MM.1S (cell line): ENCODE data around the gene FGR.

Experiments
- DNase-seq: peaks from one replicate; pipeline ENCODE4 v3.0.0-alpha.2; 2015
- H2AFZ ChIP-seq: fragments of 300-600 bp; sonication (generic); 2 replicates; pipeline ENCODE4 v1.6.0; 2016; ENCODE audit warnings: antibody characterized with exemption, low read length
- H3F3A ChIP-seq: fragments of 300-600 bp; sonication (generic); 2 replicates; pipeline ENCODE4 v1.6.1; 2016; ENCODE audit warnings: mild to moderate bottlenecking, antibody characterized with exemption, low read length, moderate library complexity, mixed read lengths; ENCODE audit not compliant: insufficient read depth
- H3K27ac ChIP-seq: fragments of 300-600 bp; sonication (generic); 2 replicates; pipeline ENCODE4 v1.5.1; 2016; ENCODE audit warnings: mild to moderate bottlenecking, low read length
- H3K27me3 ChIP-seq: fragments of 300-600 bp; sonication (generic); replicated peaks from 2 replicates; pipeline ENCODE4 v1.6.0; 2016; ENCODE audit warnings: low read length; ENCODE audit not compliant: insufficient read depth
- H3K36me3 ChIP-seq: fragments of 300-600 bp; sonication (generic); replicated peaks from 2 replicates; pipeline ENCODE4 v1.6.1; 2016; ENCODE audit warnings: mild to moderate bottlenecking, low read length, mixed read lengths; ENCODE audit not compliant: insufficient read depth
- H3K4me1 ChIP-seq: fragments of 300-600 bp; sonication (generic); 2 replicates; pipeline ENCODE4 v1.6.1; 2016; ENCODE audit warnings: low read length, mixed read lengths
- H3K4me2 ChIP-seq: fragments of 300-600 bp; sonication (generic); 2 replicates; pipeline ENCODE4 v1.6.0; 2016; ENCODE audit warnings: low read depth, low read length
- H3K4me3 ChIP-seq: fragments of 300-600 bp; sonication (generic); 2 replicates; pipeline ENCODE4 v1.5.1; 2016; ENCODE audit warnings: low read length, mixed read lengths
- H3K79me2 ChIP-seq: fragments of 300-600 bp; sonication (generic); 2 replicates; pipeline ENCODE4 v1.6.1; 2016; ENCODE audit warnings: mixed run types, low read length, mixed read lengths
- H3K9ac ChIP-seq: fragments of 300-600 bp; sonication (generic); 2 replicates; pipeline ENCODE4 v1.6.1; 2016; ENCODE audit warnings: low read length, mixed read lengths
- H3K9me2 ChIP-seq: fragments of 300-600 bp; sonication (generic); replicated peaks from 2 replicates; pipeline ENCODE4 v1.6.1; 2016; ENCODE audit warnings: mild to moderate bottlenecking, low read length, mixed read lengths; ENCODE audit not compliant: insufficient read depth
- H3K9me3 ChIP-seq: fragments of 300-600 bp; sonication (generic); replicated peaks from 2 replicates; pipeline ENCODE4 v1.6.1; 2016; ENCODE audit warnings: mild to moderate bottlenecking, low read length, mixed read lengths; ENCODE audit not compliant: insufficient read depth
- H4K20me1 ChIP-seq: fragments of 300-600 bp; sonication (generic); 2 replicates; pipeline ENCODE4 v1.6.1; 2016; ENCODE audit warnings: mild to moderate bottlenecking, low read length, moderate library complexity, mixed read lengths; ENCODE audit not compliant: insufficient read depth
- EZH2 ChIP-seq: fragments of 300-600 bp; sonication (generic); optimal IDR thresholded peaks from 2 replicates; pipeline ENCODE3; 2017; ENCODE audit warnings: low read depth, mild to moderate bottlenecking, antibody characterized with exemption, low read length, mixed read lengths
- EZH2phosphoT487 ChIP-seq: fragments of 300-600 bp; sonication (generic); IDR thresholded peaks from 2 replicates; pipeline ENCODE4 v1.6.1; 2018; ENCODE audit warnings: antibody characterized with exemption, low read length
- TF ChIP-seq, protein P1 (sequence below): fragments of 300-600 bp; sonication (generic); IDR thresholded peaks from 2 replicates; pipeline ENCODE4 v1.5.1; 2016; ENCODE audit warnings: antibody characterized with exemption, low read length, mixed read lengths

Gene FGR

DNA sequence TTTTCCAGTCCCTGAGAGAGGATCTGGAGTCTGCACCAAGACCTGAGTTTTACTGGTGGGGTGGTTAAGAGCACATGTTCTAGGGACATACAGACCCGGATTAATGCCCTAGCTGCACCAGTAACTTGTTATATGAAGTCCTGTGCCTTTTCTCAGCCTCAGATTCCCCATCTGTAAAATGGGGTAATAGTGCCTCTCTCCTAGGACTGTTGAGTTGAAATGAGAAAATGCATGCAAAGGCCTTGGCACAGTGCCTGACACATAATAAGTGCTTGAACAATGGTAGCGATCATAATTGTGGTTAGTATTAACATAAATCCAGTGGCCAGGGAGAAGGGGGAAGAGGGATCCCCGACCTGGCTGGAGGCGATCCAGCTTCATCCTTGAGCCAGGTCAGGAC is 43.4 kb downstream of the FGR start:
- Histone ChIP-seq H3F3A (no peaks in the 10 kb centered on the region), H3K9ac (no peak overlapping the region), H3K9me2 (no peaks in the 10 kb centered on the region), H3K79me2 (no peaks in the 10 kb centered on the region), H3K9me3 (no peaks in the 10 kb centered on the region), H3K4me3 (no peak overlapping the region), H4K20me1 (no peaks in the 10 kb centered on the region), H3K4me1 (no peaks in the 10 kb centered on the region), H3K27ac (no peak overlapping the region), H3K4me2 (no peak overlapping the region), H2AFZ (no peak overlapping the region), H3K27me3 (no peaks in the 10 kb centered on the region), H3K36me3 (no peaks in the 10 kb centered on the region)
- DNase-seq: no peak
- TF ChIP-seq EZH2phosphoT487 (no peak), EZH2 (no peak)
- TF ChIP-seq, protein P1, sequence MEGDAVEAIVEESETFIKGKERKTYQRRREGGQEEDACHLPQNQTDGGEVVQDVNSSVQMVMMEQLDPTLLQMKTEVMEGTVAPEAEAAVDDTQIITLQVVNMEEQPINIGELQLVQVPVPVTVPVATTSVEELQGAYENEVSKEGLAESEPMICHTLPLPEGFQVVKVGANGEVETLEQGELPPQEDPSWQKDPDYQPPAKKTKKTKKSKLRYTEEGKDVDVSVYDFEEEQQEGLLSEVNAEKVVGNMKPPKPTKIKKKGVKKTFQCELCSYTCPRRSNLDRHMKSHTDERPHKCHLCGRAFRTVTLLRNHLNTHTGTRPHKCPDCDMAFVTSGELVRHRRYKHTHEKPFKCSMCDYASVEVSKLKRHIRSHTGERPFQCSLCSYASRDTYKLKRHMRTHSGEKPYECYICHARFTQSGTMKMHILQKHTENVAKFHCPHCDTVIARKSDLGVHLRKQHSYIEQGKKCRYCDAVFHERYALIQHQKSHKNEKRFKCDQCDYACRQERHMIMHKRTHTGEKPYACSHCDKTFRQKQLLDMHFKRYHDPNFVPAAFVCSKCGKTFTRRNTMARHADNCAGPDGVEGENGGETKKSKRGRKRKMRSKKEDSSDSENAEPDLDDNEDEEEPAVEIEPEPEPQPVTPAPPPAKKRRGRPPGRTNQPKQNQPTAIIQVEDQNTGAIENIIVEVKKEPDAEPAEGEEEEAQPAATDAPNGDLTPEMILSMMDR: no peak

DNA sequence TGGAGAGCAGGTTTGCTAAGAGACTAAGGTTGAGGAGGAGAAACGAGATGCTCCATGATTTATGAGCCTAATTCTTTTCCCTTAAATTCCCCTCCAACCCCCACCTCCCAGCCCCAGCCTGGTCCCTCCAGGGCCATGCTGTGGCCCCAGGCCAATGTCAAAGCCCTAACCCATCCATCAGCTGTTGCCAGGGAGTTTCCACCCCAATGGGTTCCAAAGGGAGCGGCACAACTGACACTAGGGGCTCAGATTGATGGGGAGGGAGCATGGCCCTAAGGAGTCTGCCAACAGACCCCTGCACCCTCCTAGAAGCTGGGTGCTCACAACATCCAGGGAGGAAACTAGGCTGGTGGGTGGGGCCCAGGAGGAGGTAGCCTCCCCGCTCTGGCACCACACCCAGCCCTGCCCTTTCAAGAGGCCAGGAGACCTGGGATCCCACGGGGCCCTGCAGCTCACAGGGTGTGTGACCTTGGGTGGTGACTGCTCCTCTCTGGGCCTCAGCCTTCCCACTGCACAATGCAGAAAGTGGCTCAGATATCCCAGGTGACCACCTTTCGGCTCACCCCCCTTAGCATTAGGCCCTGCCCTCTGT is 44.0 kb downstream of the FGR start:
- Histone ChIP-seq H3K9ac (no peak overlapping the region), H3K36me3 (no peaks in the 10 kb centered on the region), H3F3A (no peaks in the 10 kb centered on the region), H4K20me1 (no peaks in the 10 kb centered on the region), H3K9me3 (no peaks in the 10 kb centered on the region), H2AFZ (no peak overlapping the region), H3K9me2 (no peaks in the 10 kb centered on the region), H3K27me3 (no peaks in the 10 kb centered on the region), H3K4me1 (no peaks in the 10 kb centered on the region), H3K4me2 (no peak overlapping the region), H3K79me2 (no peaks in the 10 kb centered on the region), H3K4me3 (no peak overlapping the region), H3K27ac (no peak overlapping the region)
- TF ChIP-seq EZH2 (no peak), EZH2phosphoT487 (no peak)
- TF ChIP-seq, protein P1: no peak
- no peak for DNase-seq

DNA sequence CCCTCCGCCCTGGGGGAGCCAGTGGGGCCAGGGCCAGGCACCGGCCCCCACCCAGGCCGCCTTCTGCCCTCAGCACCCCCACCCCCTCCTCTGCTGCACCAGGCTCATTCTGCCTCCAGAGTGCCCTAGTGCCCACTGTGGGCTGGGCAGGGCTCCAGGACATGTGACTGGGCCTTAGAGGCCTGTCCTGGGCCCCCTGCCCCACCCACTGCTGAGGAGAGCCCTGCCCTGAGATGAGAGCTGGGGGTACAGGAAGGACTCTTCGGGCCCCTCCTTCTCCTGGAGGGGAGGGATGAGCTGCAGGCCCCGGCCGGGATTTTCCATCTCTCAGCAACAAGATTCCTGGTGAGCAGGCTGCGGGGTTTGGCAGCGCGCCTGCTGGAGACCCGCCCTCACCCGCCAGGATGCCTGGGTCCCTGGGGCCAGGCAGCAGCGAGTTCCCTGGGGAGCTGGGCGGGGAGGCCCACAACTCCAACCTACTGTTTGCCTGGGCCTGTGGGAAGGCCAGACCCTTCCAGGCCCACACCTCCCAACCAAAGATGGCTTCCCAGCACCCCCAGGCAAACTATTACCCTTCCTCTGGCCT is 45.1 kb downstream of the FGR start:
- no peaks in the 10 kb centered on the region for H3K79me2 ChIP-seq

More for the DNA sequence above, 45.1 kb downstream of the FGR start:
- no peak overlapping the region for H3K9ac ChIP-seq
- no peaks in the 10 kb centered on the region for H3F3A ChIP-seq
- H3K4me1 ChIP-seq: no peaks in the 10 kb centered on the region
- H3K4me2 ChIP-seq: no peak overlapping the region
- H3K4me3 ChIP-seq: no peak overlapping the region
- TF ChIP-seq, protein P1: no peak
- no peak for TF ChIP-seq EZH2
- no peak for TF ChIP-seq EZH2phosphoT487
- H2AFZ ChIP-seq: no peak overlapping the region
- H3K27me3 ChIP-seq: no peaks in the 10 kb centered on the region
- DNase-seq: no peak
- no peaks in the 10 kb centered on the region for H3K9me3 ChIP-seq
- no peak overlapping the region for H3K27ac ChIP-seq
- no peaks in the 10 kb centered on the region for H3K9me2 ChIP-seq
- H4K20me1 ChIP-seq: no peaks in the 10 kb centered on the region
- no peaks in the 10 kb centered on the region for H3K36me3 ChIP-seq
